DOHH2 (cell line): ENCODE data around the gene EXOSC2.

Experiments used
- CTCF ChIP-seq: fragments of 200-600 bp; sonication (generic); IDR thresholded peaks from one replicate; pipeline ENCODE4 v1.5.1; 2014; ENCODE audit warnings: antibody characterized with exemption, mild to moderate bottlenecking, low read depth, low read length; ENCODE audit not compliant: poor library complexity, severe bottlenecking
- EZH2phosphoT487 ChIP-seq: fragments of 200-600 bp; sonication (generic); IDR thresholded peaks from 2 replicates; pipeline ENCODE4 v1.6.1; 2017; ENCODE audit warnings: borderline replicate concordance, mild to moderate bottlenecking, antibody characterized with exemption, low read length, moderate library complexity, mixed read lengths

- TF ChIP-seq CTCF (no peak), EZH2phosphoT487 (no peak)
Measured at GRCh38 chr9:130668659-130669058, 24.9 kb upstream of the EXOSC2 start.
